Neuronal stem cell (in vitro differentiated cells): Measurements from ENCODE around the gene HSD17B4. TPM values are rescaled to one million over a fixed set of nuclear protein-coding genes. Genes with fewer than 3 reads are reported as not detected.

Experiments
- small RNA-seq: library from polyadenylated mRNA; stranded (forward); fragments of <200 nt; extraction: miRNeasy Mini kit (QIAGEN cat#:217004); gene quantifications from one replicate; pipeline ENCODE3, GENCODE V24; 2013; ENCODE audit not compliant: insufficient read depth

HSD17B4 gene

Small RNA genes lying within 50 kb of the gene (small RNA-seq; reads per million reads assigned to genes)
- not detected for gene RNA5SP190
